Measurements from ENCODE around the gene SRGAP3.

GRCh38 chr3:9230596-9230995 lies 18.9 kb downstream of the SRGAP3 start:
- TF ChIP-seq POLR2A (IDR thresholded peaks at IDR 0.05; ENCODE audit: low read depth, low read length) = no peak
- TF ChIP-seq POLR2AphosphoS5 (IDR thresholded peaks at IDR 0.05; ENCODE audit: low read depth, low read length) = no peak
- TF ChIP-seq TAF1 (IDR thresholded peaks at IDR 0.05; ENCODE audit: borderline replicate concordance, low read depth, low read length) = no peak
